ENCODE results near the gene C2orf15.

- TF ChIP-seq POLR2A (IDR thresholded peaks at IDR 0.05; ENCODE audit: low read depth, low read length) = no peak
- no peak for TF ChIP-seq TAF1 (IDR thresholded peaks at IDR 0.05; ENCODE audit: borderline replicate concordance, low read depth, low read length)
Observed at GRCh38 chr2:99158599-99158998, 17.1 kb downstream of the C2orf15 start.
